Gastroesophageal sphincter (tissue), 3 donors: ENCODE results near the gene HDAC4.

Experiments
- EP300 ChIP-seq: sonication (generic); formaldehyde crosslinking; IDR thresholded peaks from one replicate; pipeline ENCODE4 v1.6.1; 2017; ENCODE audit warnings: antibody characterized with exemption, mild to moderate bottlenecking
- POLR2A ChIP-seq, 2 donors: fragments of 450-650 bp; IDR thresholded peaks; one replicate each; pipeline ENCODE4 v1.6.1; 2017; ENCODE audit warnings: antibody characterized with exemption in 2 of 2, mild to moderate bottlenecking in 2 of 2, moderate library complexity in 1 of 2
- TF ChIP-seq, protein P1 (sequence below), 4 experiments: fragments of 200-600 bp in 2 of 4; fragments of 450-650 bp in 2 of 4; sonication (generic) in 1 of 4; IDR thresholded peaks; one replicate each; pipeline ENCODE4 v1.5.1; 2017 to 2019; ENCODE audit warnings: antibody characterized with exemption in 4 of 4, mild to moderate bottlenecking in 2 of 4, moderate library complexity in 2 of 4

DNA sequence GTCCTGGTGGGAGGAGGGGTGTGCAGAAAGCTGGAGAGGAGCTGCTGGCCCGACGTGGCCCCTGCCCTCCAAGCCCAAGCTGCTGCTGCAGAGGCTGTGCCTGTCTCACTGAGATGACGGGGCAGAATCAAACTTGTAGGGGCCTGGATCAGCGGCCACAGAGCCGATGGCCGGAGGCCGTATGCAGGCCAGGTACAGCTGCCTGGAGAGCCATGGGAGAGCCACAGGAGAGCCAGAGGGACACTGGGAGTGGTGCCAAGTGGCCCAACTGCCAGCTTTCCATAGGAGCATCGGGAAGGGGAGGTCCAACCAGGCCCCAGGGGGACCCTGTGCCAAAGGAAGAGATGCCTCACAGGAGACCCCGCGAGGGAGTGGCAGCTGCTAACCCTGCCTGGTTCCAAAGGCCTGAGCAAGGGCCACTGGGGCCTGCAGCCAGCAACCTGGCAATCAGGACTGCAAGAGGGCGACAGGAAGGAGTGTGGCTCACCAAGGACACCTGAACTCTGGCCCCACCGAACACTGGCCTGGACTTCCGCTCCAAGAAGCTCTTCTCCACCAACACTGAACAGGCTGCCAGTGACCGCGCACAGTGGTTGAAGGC lies 70.7 kb downstream of the HDAC4 start:
- TF ChIP-seq, protein P1, sequence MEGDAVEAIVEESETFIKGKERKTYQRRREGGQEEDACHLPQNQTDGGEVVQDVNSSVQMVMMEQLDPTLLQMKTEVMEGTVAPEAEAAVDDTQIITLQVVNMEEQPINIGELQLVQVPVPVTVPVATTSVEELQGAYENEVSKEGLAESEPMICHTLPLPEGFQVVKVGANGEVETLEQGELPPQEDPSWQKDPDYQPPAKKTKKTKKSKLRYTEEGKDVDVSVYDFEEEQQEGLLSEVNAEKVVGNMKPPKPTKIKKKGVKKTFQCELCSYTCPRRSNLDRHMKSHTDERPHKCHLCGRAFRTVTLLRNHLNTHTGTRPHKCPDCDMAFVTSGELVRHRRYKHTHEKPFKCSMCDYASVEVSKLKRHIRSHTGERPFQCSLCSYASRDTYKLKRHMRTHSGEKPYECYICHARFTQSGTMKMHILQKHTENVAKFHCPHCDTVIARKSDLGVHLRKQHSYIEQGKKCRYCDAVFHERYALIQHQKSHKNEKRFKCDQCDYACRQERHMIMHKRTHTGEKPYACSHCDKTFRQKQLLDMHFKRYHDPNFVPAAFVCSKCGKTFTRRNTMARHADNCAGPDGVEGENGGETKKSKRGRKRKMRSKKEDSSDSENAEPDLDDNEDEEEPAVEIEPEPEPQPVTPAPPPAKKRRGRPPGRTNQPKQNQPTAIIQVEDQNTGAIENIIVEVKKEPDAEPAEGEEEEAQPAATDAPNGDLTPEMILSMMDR (IDR thresholded peaks at IDR 0.05): no peak
- TF ChIP-seq POLR2A (IDR thresholded peaks at IDR 0.05) (no peak), EP300 (no peak)
